HFF-Myc (cell line): ENCODE results near the gene EEPD1.

Experiments used
- DNase-seq: peaks from one replicate; pipeline ENCODE4 v3.0.0-alpha.2; 2011; ENCODE audit warnings: low read depth; ENCODE audit errors: extremely low read depth
- H3K4me3 ChIP-seq: replicated peaks from 2 replicates; pipeline ENCODE4 v1.5.1; 2011; ENCODE audit warnings: low read depth, mild to moderate bottlenecking, control low read depth, low read length
- TF ChIP-seq, protein P1 (sequence below): IDR thresholded peaks from 2 replicates; pipeline ENCODE4 v1.5.1; 2012; ENCODE audit warnings: mild to moderate bottlenecking, low read depth, low read length, control low read depth; ENCODE audit errors: missing control alignments

Gene EEPD1

DNA sequence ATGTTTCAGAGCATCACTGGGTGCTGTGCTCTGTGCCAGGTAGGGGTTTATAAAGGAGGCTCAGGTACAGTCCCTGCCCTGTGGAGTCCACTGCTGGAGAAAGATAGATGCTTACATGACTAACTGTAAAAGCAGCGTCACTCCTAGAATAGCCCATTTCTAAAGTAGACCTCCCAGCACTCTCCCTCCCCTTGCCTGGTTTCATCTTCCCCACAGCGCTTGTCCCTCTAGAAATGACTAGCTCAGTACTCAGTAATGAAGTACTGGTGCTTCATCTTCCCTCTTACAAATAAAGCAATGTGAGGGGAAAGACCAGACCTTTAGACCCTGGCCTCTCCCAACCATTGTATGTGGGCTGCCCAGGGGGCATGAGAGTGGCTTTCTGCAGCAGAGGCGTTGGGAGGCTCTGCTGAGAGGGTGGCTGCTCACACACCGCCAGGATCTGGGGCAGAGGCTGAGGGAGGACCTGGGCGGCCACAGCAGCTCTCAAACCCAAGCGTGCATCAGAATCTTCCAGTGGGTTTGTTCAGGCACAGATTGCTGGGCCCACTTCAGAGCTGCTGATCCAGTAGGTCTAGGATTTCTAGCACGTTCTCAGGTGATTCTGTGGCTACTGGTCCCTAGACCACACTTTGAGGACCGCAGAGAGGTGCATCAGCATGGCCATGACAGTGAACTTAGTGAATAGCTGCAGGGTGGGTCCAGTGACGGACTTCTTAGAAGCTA, 126.3 kb downstream of the EEPD1 start:
- no peak overlapping the region for H3K4me3 ChIP-seq
- TF ChIP-seq, protein P1, sequence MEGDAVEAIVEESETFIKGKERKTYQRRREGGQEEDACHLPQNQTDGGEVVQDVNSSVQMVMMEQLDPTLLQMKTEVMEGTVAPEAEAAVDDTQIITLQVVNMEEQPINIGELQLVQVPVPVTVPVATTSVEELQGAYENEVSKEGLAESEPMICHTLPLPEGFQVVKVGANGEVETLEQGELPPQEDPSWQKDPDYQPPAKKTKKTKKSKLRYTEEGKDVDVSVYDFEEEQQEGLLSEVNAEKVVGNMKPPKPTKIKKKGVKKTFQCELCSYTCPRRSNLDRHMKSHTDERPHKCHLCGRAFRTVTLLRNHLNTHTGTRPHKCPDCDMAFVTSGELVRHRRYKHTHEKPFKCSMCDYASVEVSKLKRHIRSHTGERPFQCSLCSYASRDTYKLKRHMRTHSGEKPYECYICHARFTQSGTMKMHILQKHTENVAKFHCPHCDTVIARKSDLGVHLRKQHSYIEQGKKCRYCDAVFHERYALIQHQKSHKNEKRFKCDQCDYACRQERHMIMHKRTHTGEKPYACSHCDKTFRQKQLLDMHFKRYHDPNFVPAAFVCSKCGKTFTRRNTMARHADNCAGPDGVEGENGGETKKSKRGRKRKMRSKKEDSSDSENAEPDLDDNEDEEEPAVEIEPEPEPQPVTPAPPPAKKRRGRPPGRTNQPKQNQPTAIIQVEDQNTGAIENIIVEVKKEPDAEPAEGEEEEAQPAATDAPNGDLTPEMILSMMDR = no peak
- no peak for DNase-seq

DNA sequence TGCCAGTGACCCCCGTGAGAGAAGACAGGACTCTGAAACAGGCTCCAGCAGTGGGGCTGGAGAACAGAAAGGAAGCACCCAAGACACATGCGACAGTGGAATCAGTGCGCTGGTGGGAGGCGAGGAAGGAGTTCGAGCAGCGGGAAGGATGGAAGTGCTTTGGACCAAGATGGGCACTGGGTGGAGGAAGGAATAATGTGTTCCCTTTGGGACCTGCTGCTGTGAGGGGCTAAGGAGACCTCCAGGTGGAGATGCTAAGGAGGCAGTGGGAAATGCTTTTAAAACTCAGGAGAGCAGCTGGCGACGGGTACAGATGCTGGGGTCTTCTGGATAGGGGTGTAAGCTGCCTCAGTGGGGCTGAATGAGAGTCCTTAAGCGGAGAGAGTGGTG, 126.9 kb downstream of the EEPD1 start:
- no peak for DNase-seq
- H3K4me3 ChIP-seq = no peak overlapping the region
- TF ChIP-seq, protein P1 = no peak

DNA sequence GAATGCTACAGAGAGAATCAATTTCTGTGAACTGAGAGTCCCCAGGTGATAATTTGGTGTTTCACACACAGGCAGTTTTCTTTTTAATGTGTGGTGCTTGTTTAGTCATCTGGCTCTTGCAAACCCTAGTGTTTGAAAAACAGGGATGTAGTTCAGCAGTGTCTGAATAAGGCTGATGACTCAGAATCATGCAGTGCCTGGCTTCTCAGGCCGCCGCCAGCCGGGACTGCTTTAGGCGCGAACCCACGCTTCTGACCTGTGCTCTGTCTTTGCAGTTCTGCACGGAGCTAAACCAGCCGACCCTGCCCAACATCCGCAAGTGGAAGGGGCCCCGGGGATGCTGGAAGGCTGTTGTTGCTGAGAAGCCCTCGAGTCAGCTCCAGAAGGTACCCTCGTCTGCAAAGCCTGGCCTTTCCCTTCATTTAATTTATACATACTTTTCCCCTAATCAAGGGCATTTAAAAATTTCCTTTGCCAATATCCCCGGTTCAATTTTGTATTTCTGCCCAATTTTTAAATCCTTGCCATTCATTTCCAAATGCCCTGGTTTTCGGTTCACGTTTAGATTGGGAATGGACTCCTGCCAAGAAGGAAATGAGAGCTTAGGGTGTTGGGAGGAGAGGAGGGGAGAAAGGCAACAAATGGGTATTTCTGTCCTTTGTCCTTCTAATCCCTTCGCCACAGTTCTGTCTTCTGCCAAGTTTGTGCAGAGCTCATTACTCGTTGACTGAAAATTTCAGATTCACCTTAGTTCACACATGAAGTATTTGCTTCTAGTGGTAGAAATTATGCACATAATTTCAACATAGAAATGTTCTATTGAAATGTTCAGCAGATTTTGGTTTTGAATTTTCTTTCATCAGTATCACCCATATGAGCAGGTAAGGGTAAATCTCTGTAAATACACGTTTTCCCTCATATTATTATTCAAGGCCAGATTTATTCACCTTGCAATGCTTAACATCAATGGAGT, 128.1 kb downstream of the EEPD1 start:
- TF ChIP-seq, protein P1 = no peak
- no peak for DNase-seq
- peak overlapping the region; percentile 20 for H3K4me3 ChIP-seq

DNA sequence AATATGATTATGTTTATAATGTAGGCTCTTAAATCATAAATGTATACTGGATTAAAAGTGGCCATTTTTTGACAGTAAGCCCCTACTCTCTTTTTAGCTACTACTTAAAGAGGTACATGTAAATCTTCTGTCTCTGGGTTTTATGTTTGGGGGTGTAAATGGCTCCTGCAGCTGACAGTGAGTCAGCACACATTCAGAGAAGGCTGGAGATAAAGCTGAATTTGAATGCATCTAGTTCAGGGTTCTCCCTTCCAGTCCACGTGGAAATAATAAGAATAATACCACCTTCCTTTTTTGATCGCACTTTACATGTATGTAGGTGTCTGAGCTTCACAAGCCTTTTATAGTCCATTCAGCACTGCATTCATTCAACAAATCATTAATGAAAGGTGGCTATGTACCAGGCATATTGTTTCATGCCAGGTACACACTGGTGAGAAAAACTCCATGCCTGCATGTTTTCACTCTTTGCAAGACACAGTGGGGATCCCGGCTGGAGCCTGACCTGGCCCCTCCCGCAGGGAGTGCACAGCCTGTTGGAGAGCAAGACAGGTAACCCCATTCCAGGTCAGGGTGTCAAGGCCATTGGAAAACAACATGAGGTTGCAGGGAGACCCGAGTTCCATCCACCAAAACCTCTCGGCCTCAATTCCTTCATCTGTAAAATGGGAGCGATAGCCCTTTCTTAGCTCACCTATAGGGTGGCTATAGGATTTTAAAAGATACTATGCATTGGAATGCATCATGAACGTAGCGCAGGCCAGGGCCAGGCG, 129.1 kb downstream of the EEPD1 start:
- DNase-seq = no peak
- H3K4me3 ChIP-seq = no peak overlapping the region
- TF ChIP-seq, protein P1 = no peak

DNA sequence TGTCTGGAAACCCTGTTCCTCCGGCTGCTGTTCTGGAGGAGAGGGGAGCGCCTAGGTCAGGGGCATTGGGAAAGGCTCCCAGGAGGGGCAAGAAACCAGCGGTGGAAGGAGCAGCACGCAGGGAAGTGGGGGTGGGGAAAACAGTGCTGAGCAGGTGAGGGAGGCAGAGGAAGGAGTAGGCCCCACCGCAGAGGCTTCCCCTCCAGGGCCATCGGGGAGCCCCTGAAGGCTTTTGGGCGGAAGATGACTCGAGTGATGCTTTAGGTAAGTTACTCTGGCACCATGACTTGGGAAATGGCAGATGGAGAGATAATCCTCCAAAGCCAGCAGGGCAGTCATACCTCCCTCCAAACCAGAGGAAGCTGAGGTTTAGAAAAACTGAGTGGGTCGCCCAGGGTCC, 130.1 kb downstream of the EEPD1 start:
- DNase-seq = no peak
- TF ChIP-seq, protein P1 = no peak
- no peak overlapping the region for H3K4me3 ChIP-seq

DNA sequence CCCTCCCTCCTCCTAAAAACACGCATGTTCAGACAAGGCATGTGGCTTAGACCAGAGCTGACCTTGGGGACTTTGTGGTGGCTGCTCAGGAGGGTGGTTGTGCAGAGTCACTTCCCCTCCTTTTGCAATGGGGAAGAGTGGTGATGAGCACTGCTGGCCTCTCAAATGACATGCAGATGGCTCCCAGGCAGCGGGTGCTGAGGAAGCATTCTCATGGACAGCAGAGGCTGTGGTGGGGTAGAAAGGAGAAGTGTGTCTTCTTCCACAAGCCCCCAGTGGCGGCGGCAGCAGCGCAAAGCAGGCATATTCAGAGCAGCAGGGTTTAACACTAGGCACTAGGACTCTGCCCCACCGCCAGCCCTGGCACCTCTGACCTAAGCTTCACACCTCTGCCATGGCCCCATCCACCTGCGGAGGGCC, 130.7 kb downstream of the EEPD1 start:
- TF ChIP-seq, protein P1 = no peak
- DNase-seq = no peak
- no peak overlapping the region for H3K4me3 ChIP-seq
